Inflammatory macrophage (primary cell): ENCODE data around the gene MAP1B.

Experiments
- DNase-seq, 2 donors: peaks; one replicate each; pipeline ENCODE4 v3.0.0-alpha.2; 2020 to 2022

MAP1B gene

GRCh38 chr5:72231991-72232703 lies 124.9 kb downstream of the MAP1B start:
- DNase-seq, result no peak

GRCh38 chr5:72232838-72233237 lies 125.6 kb downstream of the MAP1B start:
- DNase-seq, result no peak

DNA sequence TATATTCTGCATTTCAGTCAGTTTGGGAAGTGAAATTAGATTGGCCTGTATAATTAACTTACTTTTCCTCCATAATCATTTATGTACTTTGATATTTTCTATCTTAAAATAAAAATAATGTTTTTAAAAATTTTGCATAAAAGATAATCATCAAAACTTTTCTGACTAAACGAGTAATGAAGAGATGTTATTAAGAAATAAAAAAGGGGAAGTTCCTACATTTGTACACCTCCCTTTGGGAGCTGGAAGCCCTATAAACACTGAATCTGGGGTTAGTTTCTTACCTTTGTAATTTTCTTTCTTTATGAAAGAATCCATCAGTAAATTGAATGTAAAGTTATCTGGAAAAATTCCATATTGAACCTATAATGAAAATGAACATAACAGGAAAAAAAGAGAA lies 126.6 kb downstream of the MAP1B start:
- DNase-seq, result peak in 1 of 2 donors; percentile 3

- peak; percentile 34 to 35 for DNase-seq
Observed at GRCh38 chr5:72234265-72234700, 127.0 kb downstream of the MAP1B start.

DNA sequence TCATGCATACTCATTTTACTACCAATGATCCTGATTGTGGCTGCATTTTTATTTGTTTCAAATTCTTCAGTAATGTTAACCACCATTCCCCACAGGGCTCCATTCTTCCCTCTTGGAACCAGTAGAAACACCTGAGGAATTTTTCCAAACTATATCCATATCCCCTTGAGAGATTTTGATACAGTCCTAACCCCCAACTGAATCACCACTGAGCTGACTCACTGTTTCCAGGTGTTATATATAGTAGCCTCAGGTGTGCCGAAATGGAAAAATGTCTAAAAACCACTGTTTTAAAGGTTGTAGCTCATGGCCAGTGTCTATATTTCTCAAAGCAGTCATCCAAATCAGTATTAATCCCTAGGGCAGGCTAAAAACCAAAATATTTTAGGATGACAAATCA lies 127.6 kb downstream of the MAP1B start:
- no peak for DNase-seq

- DNase-seq, result no peak
Observed at GRCh38 chr5:72235725-72236124, 128.4 kb downstream of the MAP1B start.

- DNase-seq, result no peak
Observed at GRCh38 chr5:72237415-72237814, 130.1 kb downstream of the MAP1B start.

- no peak for DNase-seq
Observed at GRCh38 chr5:72237879-72238278, 130.6 kb downstream of the MAP1B start.

DNA sequence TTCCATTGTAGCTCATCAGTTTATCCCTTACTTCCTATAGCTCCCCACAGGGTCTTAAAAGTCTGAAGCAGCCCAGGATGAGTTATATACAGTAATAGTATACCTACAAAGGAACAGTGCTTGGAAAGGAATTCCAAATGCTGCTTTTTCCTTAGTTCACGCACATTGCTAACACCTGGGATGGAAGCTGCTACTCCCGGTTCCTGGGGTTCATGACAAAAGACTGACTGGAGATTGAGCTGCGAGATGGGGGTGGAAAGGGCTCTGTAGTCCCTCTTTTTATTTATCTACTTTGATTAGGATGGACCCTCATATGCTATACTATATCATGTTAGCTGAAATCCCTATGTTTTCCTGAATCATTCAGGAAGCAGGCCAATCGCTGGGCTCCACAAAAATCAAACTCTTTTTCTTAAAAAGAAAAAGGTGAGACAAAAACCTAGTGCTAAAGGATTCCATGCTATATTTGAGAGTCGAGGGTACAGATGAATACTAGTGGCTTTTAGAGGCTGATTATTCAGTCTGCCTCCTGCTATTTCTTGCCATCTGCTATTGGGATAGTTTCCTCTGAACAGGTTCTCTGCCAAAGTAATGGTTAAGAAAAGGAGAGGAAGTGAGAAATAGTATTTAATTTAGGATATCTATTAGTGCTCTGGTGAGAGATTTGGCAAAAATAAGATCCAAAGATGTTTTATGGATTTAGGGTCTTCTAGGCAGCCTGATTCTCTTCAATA lies 131.6 kb downstream of the MAP1B start:
- DNase-seq, result no peak

DNA sequence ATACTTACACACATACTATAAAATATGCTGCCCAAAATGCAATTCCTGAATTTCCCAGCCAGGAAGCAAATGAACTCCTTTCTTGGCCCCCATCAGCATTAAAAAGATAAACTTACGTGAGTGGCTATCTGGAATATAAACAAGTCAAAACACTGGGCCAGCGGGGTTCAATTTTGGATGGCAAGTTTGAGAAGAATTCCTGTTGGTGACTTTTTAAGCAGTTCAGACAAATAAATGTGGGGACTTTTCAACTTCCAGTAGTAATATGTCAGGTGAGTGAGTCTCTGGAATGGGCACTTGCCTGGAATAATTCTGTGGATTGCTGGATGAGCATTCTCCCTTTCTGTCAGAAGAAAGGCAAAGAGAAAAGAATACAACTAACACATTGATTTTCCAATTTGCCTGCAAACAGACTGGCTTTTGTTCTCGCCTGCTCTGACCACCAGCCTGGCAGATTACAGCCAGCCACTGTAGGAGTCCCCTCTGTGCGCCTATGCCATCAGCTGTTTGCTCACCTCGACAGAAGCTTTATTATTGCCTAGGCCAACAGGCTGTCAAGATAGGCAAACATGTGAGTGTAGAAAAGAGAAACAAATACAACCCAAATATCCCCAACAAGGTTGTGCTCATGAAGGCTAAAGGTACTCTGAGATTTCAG lies 134.2 kb downstream of the MAP1B start:
- DNase-seq, result no peak

DNA sequence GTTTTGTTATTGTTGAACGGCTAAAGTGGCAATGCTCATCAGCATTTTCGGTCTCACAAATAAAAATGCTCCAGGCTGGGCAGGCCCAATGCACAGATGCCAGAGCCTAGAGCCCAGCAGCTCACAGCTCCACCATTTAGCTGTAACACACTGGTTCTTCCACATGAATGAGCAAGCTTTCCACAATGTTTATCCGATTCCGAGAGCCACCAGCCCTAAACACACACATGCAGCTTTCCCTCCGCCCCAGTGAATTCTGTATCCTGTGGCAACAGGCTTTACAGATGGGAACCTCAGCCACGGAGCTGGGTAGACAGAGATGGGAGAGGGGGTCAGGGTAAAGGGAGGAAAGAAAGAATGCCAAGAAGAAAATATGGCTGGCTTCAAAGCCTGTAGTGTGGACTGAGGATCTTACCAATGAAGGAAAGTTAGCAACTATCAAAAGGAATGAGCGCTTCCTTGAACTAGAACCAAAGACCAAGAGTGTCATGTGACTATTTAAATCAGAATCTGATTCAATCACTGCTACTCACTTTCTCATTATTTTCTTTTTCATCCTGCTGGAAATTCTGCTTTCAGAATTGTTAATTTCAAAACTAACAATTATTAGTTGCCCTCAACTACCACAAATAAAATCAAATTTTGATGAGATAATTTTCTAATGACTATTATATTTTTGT lies 135.7 kb downstream of the MAP1B start:
- DNase-seq, result no peak

- DNase-seq, result no peak
Observed at GRCh38 chr5:72243706-72244105, 136.4 kb downstream of the MAP1B start.

GRCh38 chr5:72244862-72245371 lies 137.6 kb downstream of the MAP1B start:
- no peak for DNase-seq

GRCh38 chr5:72245546-72245945 lies 138.3 kb downstream of the MAP1B start:
- no peak for DNase-seq

DNA sequence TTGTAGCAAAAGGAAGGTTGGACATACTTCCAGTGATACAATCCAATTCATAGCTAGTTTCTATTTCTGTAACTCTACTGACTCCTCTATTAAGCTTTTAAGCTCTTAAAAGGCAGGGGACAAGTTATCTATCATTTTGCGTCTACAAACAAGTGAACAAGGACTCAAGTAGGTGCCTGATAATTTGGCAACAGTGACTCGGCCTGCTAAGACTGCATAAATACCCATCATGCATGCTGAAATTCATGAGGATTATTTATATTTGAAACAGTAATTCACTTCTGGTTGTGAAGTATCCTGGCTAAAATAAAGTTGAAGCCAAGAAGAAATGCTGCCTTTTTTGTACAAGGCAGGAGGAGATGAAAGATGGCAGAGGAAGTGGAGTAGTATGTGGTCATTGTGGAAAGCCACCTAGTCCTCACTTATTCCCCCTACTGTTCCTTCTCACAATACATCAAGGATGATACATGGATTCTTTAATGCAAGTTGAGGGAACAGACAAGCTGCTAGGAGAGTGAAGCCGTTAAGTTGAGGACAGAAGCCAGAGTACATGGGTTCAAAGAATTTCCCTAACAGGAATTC lies 138.8 kb downstream of the MAP1B start:
- DNase-seq, result peak in 1 of 2 donors; percentile 9

- no peak for DNase-seq
Observed at GRCh38 chr5:72246954-72247442, 139.7 kb downstream of the MAP1B start.

DNA sequence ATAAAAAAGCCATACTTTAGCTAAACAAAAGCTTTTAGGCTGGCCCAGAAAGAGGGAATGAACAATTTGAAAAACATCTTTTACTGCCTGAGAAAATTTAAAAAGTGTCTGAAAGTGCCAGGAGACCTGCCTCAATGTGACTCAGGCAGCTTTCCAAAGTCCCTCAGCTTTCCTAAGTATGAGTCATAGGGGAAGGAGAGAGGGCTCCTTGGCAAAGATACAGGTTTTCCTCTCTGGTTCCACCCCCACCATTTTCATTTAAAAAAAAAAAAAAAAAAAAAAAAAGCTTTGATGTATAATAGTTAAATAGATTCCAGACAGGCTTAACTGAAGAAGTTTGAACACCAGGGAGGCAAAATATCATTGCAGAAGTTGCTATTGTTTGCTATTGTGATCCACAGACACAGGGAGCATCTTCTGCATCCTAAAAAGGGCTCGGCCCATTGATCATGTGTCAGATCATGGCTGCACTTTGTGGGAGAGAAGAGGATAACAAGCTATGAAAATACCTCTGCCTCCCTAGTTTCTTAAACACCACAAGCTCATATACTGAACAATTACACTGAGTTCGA lies 141.2 kb downstream of the MAP1B start:
- no peak for DNase-seq

DNA sequence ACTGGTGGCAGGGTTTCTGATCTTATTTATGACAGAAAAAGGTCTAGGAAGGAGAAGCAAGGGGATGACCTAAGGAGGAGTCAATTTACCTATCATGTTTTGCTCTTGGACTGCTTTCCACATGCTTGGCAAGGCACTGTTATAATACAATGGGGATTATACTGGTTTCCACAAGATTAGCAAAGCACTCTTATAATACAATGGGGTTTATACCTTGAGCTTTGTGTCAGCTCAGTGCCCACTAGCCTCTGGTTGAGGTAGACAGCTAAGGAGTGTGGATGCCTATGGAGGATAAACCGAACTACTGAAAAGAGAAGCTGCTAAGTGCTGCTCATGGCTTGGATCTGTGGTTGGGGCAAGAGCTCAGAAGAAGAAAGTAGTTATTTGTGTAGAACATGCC lies 144.1 kb downstream of the MAP1B start:
- DNase-seq, result no peak

DNA sequence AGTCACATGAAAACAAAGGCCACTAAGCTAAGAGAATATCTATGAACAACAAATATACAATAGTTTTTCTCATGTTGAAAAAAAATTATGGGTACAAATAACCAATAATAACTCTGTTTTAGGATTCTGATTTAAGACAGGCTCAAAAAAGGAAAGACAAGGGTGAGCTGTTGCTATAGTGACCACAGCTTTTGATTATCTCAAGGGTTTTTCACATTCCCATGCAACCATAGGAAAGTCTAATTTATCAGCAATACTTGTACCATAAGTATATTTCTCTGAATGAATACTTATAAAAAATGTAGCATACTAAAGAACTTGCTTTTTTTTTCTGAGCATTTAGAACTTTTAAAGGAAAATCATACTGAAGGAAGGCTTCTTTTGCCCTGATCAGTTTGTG lies 144.7 kb downstream of the MAP1B start:
- DNase-seq, result no peak

- DNase-seq, result no peak
Observed at GRCh38 chr5:72252574-72253155, 145.4 kb downstream of the MAP1B start.

- DNase-seq, result no peak
Observed at GRCh38 chr5:72255237-72255636, 148.0 kb downstream of the MAP1B start.

GRCh38 chr5:72255670-72256069 lies 148.4 kb downstream of the MAP1B start:
- no peak for DNase-seq
